ENCODE data around the gene IPMK. TPM values are rescaled to one million over a fixed set of nuclear protein-coding genes. Genes with fewer than 3 reads are reported as not detected.
"Not testable (repeated sequence)": the region's sequence is repeated elsewhere in the genome, so short reads cannot be mapped to it uniquely, and the experiment has no call there.

IPMK gene
- total RNA-seq, 4 donors from 2014 or later, result 3.0 to 8.2 (median 5.6) TPM

- intact Hi-C loops (cut with DNase I; ENCODE audit: low total_unique reads) (no loop called here), in situ Hi-C loops (cut with MboI; ENCODE audit: low sequenced_read_pairs in 4 of 4) (no loop called here)
- H3K27ac ChIP-seq, result no peak overlapping the region
- DNase-seq (no peak), ATAC-seq (no peak)
- no peaks in the 10 kb centered on the region for H3K36me3 ChIP-seq
- no peaks in the 10 kb centered on the region for H3K4me1 ChIP-seq
- H3K9me3 ChIP-seq, result no peaks in the 10 kb centered on the region
- no peak for TF ChIP-seq POLR2A (IDR thresholded peaks at IDR 0.05)
- TF ChIP-seq CTCF (IDR thresholded peaks at IDR 0.05 in 4 of 5, conservative IDR thresholded peaks at IDR 0.05 in 1 of 5), result no peak
- no peak overlapping the region for H3K4me3 ChIP-seq
- no peaks in the 10 kb centered on the region for H3K27me3 ChIP-seq
Measured at GRCh38 chr10:58253184-58253583, 14.5 kb downstream of the IPMK start.

- H3K27ac ChIP-seq; H3K27me3 ChIP-seq; H3K36me3 ChIP-seq; H3K9me3 ChIP-seq; ATAC-seq; H3K4me1 ChIP-seq; DNase-seq; in situ Hi-C loops (cut with MboI; ENCODE audit: low sequenced_read_pairs in 4 of 4); H3K4me3 ChIP-seq; intact Hi-C loops (cut with DNase I; ENCODE audit: low total_unique reads): not testable (repeated sequence)
Measured at GRCh38 chr10:58244666-58245065, 23.0 kb downstream of the IPMK start.

- H3K9me3 ChIP-seq; H3K4me1 ChIP-seq; ATAC-seq; H3K27ac ChIP-seq; H3K36me3 ChIP-seq; H3K27me3 ChIP-seq; in situ Hi-C loops (cut with MboI; ENCODE audit: low sequenced_read_pairs in 4 of 4); intact Hi-C loops (cut with DNase I; ENCODE audit: low total_unique reads); H3K4me3 ChIP-seq; DNase-seq: not testable (repeated sequence)
Measured at GRCh38 chr10:58244242-58244641, 23.5 kb downstream of the IPMK start.

- H3K27ac ChIP-seq; H3K27me3 ChIP-seq; H3K9me3 ChIP-seq; intact Hi-C loops (cut with DNase I; ENCODE audit: low total_unique reads); H3K36me3 ChIP-seq; in situ Hi-C loops (cut with MboI; ENCODE audit: low sequenced_read_pairs in 4 of 4); ATAC-seq; DNase-seq; H3K4me3 ChIP-seq; H3K4me1 ChIP-seq: not testable (repeated sequence)
Measured at GRCh38 chr10:58243801-58244200, 23.9 kb downstream of the IPMK start.

GRCh38 chr10:58243269-58243668, 24.4 kb downstream of the IPMK start:
- ATAC-seq, result no peak
- in situ Hi-C loops (cut with MboI; ENCODE audit: low sequenced_read_pairs in 4 of 4), result no loop called here
- intact Hi-C loops (cut with DNase I; ENCODE audit: low total_unique reads), result no loop called here
- no peaks in the 10 kb centered on the region for H3K4me1 ChIP-seq
- H3K4me3 ChIP-seq, result no peak overlapping the region
- no peaks in the 10 kb centered on the region for H3K27me3 ChIP-seq
- DNase-seq, result no peak
- TF ChIP-seq POLR2A (IDR thresholded peaks at IDR 0.05) (no peak), CTCF (IDR thresholded peaks at IDR 0.05 in 4 of 5, conservative IDR thresholded peaks at IDR 0.05 in 1 of 5) (no peak)
- H3K27ac ChIP-seq, result no peak overlapping the region
- H3K9me3 ChIP-seq, result no peaks in the 10 kb centered on the region
- no peaks in the 10 kb centered on the region for H3K36me3 ChIP-seq

- Histone ChIP-seq H3K9me3 (no peaks in the 10 kb centered on the region), H3K36me3 (no peaks in the 10 kb centered on the region), H3K4me1 (no peaks in the 10 kb centered on the region), H3K27ac (no peak overlapping the region), H3K27me3 (no peaks in the 10 kb centered on the region), H3K4me3 (no peak overlapping the region)
- DNase-seq, result no peak
- TF ChIP-seq POLR2A (IDR thresholded peaks at IDR 0.05), result no peak
- no peak for TF ChIP-seq CTCF (IDR thresholded peaks at IDR 0.05 in 4 of 5, conservative IDR thresholded peaks at IDR 0.05 in 1 of 5)
- in situ Hi-C loops (cut with MboI; ENCODE audit: low sequenced_read_pairs in 4 of 4), result no loop called here
- no peak for ATAC-seq
- intact Hi-C loops (cut with DNase I; ENCODE audit: low total_unique reads), result no loop called here
Measured at GRCh38 chr10:58241346-58241745, 26.3 kb downstream of the IPMK start.

Data from gastrocnemius medialis (tissue), 4 donors.